Measurements from ENCODE around the gene OTOP3. TPM values are rescaled to one million over a fixed set of nuclear protein-coding genes. Genes with fewer than 3 reads are reported as not detected.

Gene OTOP3
- polyA plus RNA-seq, 1 experiment = not detected

GRCh38 chr17:74892974-74893911, 42.5 kb upstream of the OTOP3 start, which contains the start of gene FADS6:
TSS of gene FADS6 (minus strand) at chr17:74893633. CDS start at chr17:74893595, 38 bp downstream.
- peaks cover 77% of the 10 kb centered on the region for H3K27me3 ChIP-seq (ENCODE audit: control insufficient read depth, insufficient read depth, low read length)
- no peak for TF ChIP-seq CTCF (IDR thresholded peaks at IDR 0.05; ENCODE audit: low read depth, low read length)
- H3K27ac ChIP-seq (ENCODE audit: low read depth, low read length) = no peak within 1 kb of the TSS
- H3K4me3 ChIP-seq (ENCODE audit: low read depth, low read length) = no peak within 1 kb of the TSS
- ChIA-PET CTCF (no interaction called here), POLR2A (interaction anchor here (1.4 kb wide), 1 partner anchor 20 kb away, joined by 4 read pairs; the partner anchor contains the start of gene FDXR)
- H3K9me3 ChIP-seq (ENCODE audit: control insufficient read depth, insufficient read depth, low read length) = no peaks in the 10 kb centered on the region
- DNase-seq (ENCODE audit: low read depth, low spot score) = no peak

- ChIA-PET CTCF (interaction anchor here (0.6 kb wide), 1 partner anchor 67 kb away, joined by 3 read pairs; no protein-coding TSS in a partner anchor), POLR2A (interaction anchor here (1.4 kb wide), 1 partner anchor 21 kb away, joined by 4 read pairs; the partner anchor contains the start of gene FDXR)
- Histone ChIP-seq H3K9me3 (ENCODE audit: control insufficient read depth, insufficient read depth, low read length) (no peaks in the 10 kb centered on the region), H3K4me3 (ENCODE audit: low read depth, low read length) (no peak overlapping the region), H3K27me3 (ENCODE audit: control insufficient read depth, insufficient read depth, low read length) (peaks cover 74% of the 10 kb centered on the region), H3K27ac (ENCODE audit: low read depth, low read length) (no peak overlapping the region)
- TF ChIP-seq CTCF (IDR thresholded peaks at IDR 0.05; ENCODE audit: low read depth, low read length) = no peak
- no peak for DNase-seq (ENCODE audit: low read depth, low spot score)
Measured at GRCh38 chr17:74893936-74894671, 41.6 kb upstream of the OTOP3 start.

- H3K4me3 ChIP-seq (ENCODE audit: low read depth, low read length) = no peak overlapping the region
- no peak for DNase-seq (ENCODE audit: low read depth, low spot score)
- H3K27me3 ChIP-seq (ENCODE audit: control insufficient read depth, insufficient read depth, low read length) = peaks cover 60% of the 10 kb centered on the region
- H3K9me3 ChIP-seq (ENCODE audit: control insufficient read depth, insufficient read depth, low read length) = no peaks in the 10 kb centered on the region
- H3K27ac ChIP-seq (ENCODE audit: low read depth, low read length) = no peak overlapping the region
- ChIA-PET POLR2A (no interaction called here), CTCF (no interaction called here)
- no peak for TF ChIP-seq CTCF (IDR thresholded peaks at IDR 0.05; ENCODE audit: low read depth, low read length)
Measured at GRCh38 chr17:74898376-74898946, 37.2 kb upstream of the OTOP3 start.

- no peak for DNase-seq (ENCODE audit: low read depth, low spot score)
- no peaks in the 10 kb centered on the region for H3K9me3 ChIP-seq (ENCODE audit: control insufficient read depth, insufficient read depth, low read length)
- no peak overlapping the region for H3K27ac ChIP-seq (ENCODE audit: low read depth, low read length)
- TF ChIP-seq CTCF (IDR thresholded peaks at IDR 0.05; ENCODE audit: low read depth, low read length) = no peak
- CTCF ChIA-PET = no interaction called here
- peaks cover 56% of the 10 kb centered on the region for H3K27me3 ChIP-seq (ENCODE audit: control insufficient read depth, insufficient read depth, low read length)
- POLR2A ChIA-PET = no interaction called here
- no peak overlapping the region for H3K4me3 ChIP-seq (ENCODE audit: low read depth, low read length)
Measured at GRCh38 chr17:74900208-74900607, 35.5 kb upstream of the OTOP3 start.
